Fibroblast of mammary gland (primary cell): ENCODE results near the gene MED12L.
A peak's percentile ranks its signal among the peaks of the same experiment; 100 is the strongest.
"Not testable (repeated sequence)": the region's sequence is repeated elsewhere in the genome, so short reads cannot be mapped to it uniquely, and the experiment has no call there.

Experiments used
- DNase-seq: peaks from one replicate; pipeline ENCODE4 v3.0.0-alpha.2; 2010; ENCODE audit warnings: low read depth
- H3K4me3 ChIP-seq: 2 replicates; pipeline ENCODE4 v1.5.1; 2011; ENCODE audit warnings: low read depth, mild to moderate bottlenecking, low read length, moderate library complexity; ENCODE audit not compliant: control insufficient read depth
- TF ChIP-seq, protein P1 (sequence below): conservative IDR thresholded peaks from 2 replicates; pipeline ENCODE4 v1.5.1; 2011; ENCODE audit warnings: low read depth, low read length, inconsistent platforms; ENCODE audit not compliant: control insufficient read depth, insufficient read depth

The MED12L gene

DNA sequence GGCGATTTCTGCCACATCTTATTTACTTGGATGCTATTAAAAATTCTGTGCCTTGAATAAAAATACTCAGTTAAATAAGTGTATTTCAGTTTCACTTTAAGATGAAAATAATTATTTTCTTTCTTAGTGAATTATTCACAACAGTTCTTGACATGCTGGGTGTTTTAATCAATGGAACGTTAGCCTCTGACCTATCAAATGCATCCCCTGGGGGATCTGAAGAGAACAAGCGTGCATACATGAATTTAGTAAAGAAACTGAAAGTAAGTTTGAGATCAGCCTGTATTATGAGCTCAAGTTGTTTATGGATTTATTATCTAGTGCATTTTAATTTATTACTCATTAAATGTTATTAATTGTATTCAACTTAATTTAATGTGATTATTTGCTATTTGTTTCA is 298.5 kb downstream of the MED12L start:
- TF ChIP-seq, protein P1, sequence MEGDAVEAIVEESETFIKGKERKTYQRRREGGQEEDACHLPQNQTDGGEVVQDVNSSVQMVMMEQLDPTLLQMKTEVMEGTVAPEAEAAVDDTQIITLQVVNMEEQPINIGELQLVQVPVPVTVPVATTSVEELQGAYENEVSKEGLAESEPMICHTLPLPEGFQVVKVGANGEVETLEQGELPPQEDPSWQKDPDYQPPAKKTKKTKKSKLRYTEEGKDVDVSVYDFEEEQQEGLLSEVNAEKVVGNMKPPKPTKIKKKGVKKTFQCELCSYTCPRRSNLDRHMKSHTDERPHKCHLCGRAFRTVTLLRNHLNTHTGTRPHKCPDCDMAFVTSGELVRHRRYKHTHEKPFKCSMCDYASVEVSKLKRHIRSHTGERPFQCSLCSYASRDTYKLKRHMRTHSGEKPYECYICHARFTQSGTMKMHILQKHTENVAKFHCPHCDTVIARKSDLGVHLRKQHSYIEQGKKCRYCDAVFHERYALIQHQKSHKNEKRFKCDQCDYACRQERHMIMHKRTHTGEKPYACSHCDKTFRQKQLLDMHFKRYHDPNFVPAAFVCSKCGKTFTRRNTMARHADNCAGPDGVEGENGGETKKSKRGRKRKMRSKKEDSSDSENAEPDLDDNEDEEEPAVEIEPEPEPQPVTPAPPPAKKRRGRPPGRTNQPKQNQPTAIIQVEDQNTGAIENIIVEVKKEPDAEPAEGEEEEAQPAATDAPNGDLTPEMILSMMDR, result no peak
- peak; percentile 47 for DNase-seq
- H3K4me3 ChIP-seq, result no peak overlapping the region

DNA sequence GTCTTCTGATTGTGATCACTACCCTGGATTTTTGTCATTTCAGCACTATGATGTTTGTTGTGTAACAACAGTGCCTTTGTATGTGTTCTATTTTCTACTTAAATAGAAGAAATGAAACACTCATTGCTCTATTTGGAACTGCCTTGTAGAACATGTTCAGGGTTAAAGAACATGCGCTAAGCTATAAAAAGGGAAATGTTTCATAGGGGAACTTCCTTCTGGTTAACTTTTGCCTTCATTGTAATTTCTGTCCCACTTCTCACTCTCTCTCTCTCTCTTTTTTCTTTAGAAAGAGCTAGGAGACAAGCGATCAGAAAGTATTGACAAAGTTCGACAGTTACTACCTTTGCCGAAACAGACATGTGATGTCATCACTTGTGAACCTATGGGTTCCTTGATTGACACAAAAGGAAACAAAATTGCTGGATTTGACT is 299.3 kb downstream of the MED12L start, which contains the start of gene P2RY12:
TSS of gene P2RY12 (minus strand) at position 13 of the 434 bp plus-strand sequence. CDS start 45,908 bp downstream, outside the sequence.
- DNase-seq, result no peak
- no peak within 1 kb of the TSS for H3K4me3 ChIP-seq
- TF ChIP-seq, protein P1, result no peak

DNA sequence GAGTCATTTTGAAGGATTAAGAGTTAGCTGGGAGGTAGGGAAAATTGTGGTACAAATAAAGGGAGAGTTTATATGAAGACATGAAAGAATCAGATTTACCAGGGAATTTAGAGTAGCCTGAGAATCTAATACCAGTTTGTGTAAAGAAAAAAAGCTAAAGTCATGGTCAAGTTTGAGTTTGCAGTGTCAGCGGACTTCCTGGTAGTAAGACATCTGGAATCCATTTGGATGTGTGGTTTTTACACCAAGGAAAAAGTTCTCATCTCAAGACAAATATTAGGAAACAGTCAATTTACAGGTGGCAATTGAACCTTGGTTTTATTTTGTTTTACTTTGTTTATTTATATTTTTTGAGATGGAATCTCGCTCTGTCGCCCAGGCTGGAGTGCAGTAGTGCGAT is 300.6 kb downstream of the MED12L start:
- DNase-seq, result peak; percentile 65
- TF ChIP-seq, protein P1, result no peak
- H3K4me3 ChIP-seq, result no peak overlapping the region

DNA sequence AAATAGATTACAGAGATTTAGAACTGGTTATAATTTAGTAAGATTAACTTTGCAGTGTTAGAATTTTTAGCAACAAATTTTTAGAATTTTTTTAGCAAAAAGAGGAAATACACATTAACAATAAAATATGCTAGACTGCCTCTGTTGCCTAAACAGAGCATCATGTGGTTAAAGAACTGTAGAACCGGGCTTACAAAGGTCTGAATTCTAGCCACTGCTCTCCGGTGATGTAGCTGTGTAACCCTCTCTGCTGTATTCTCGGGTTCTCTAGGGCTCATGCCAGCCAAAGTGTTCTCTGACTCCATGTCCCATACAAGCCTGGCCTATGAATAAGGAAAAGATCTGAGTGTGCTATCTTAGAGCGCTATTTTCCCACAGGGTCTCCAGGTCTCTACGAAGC is 302.0 kb downstream of the MED12L start:
- no peak for DNase-seq
- H3K4me3 ChIP-seq, result no peak overlapping the region
- TF ChIP-seq, protein P1, result no peak

DNA sequence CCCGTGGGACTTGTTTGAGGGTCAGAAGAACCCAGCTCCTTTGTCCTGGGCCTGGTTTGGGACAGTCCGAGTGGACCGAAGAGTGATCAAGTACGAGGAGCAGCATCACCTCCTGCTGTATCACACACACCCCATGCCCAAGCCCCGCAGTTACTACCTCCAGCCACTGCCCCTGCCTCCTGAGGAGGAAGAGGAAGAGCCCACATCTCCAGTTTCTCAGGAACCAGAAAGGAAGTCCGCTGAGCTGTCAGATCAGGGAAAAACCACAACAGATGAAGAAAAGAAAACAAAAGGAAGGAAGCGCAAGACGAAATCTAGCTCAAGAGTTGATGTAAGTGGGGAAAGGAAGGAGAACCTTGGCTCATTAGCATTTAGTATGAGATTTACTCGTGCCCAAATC is 302.4 kb downstream of the MED12L start:
- no peak for DNase-seq
- TF ChIP-seq, protein P1, result no peak
- no peak overlapping the region for H3K4me3 ChIP-seq

DNA sequence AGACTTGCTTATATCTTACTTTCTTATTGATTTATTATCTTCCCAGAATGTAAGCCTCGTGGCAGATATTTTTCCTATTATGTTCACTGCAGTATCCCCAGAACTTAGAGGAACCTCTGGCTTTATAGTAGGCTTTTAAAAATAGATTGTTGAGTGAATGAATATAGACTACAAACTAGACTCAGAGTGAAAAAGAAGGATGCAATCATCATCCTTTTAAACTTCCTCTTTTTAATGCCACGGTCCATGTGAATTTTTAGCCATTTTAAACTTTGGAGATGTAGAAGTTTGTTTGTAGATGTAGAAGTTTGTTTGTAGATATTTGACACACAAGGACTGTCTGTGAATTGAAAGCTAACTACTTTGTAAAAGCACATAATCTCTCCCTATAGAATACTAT is 306.3 kb downstream of the MED12L start:
- no peak for DNase-seq
- no peak overlapping the region for H3K4me3 ChIP-seq
- TF ChIP-seq, protein P1, result no peak

DNA sequence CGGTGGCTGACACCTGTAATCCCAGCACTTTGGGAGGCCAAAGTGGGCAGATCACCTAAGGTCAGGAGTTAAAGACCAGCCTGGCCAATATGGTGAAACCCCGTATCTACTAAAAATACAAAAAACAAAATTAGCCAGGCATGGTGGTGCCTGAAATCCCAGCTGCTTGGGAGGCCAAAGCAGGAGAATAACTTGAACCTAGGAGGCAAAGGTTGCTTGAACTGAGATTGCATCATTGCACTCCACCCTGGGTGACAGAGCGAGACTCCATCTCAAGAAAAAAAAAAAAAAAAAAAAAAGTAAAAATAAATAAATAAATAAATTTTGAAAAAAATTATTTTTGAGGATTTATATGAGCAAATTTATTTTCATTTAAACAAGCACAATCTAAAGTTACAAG is 306.7 kb downstream of the MED12L start:
- not testable (repeated sequence) for DNase-seq, H3K4me3 ChIP-seq
